ENCODE measurements around the gene RNF169. TPM values are rescaled to one million over a fixed set of nuclear protein-coding genes. Genes with fewer than 3 reads are reported as not detected.

Gene RNF169
- total and polyA plus RNA-seq, 8 donors, result 2.1 to 28.1 (median 8.2) TPM

GRCh38 chr11:74730571-74731260 lies 17.9 kb upstream of the RNF169 start:
- Histone ChIP-seq H3K9me3 (no peaks in the 10 kb centered on the region), H3K36me3 (no peaks in the 10 kb centered on the region), H3K4me1 (peaks cover 5 to 36% (median 20%) of the 10 kb centered on the region in 4 donors), H3K27ac (peak overlapping the region in 3 of 5 donors; percentile 12 to 76 (median 13)), H3K4me3 (peak overlapping the region in 3 of 4 donors; percentile 36 to 46 (median 43)), H3K27me3 (peaks cover 0 to 51% (median 22%) of the 10 kb centered on the region in 3 donors)
- WGBS, 5 donors, result 5 to 7% (median 6%) methylated on average over 36 to 40 of the region's 40 CpGs
- TF ChIP-seq CTCF (IDR thresholded peaks at IDR 0.05) (no peak), POLR2A (IDR thresholded peaks at IDR 0.05) (no peak), EP300 (IDR thresholded peaks at IDR 0.05) (no peak), POLR2AphosphoS5 (IDR thresholded peaks at IDR 0.05) (no peak)
- no peak for DNase-seq
- intact Hi-C loops (cut with DNase I; ENCODE audit: low total_unique reads), result loop anchor here (10.0 kb wide), 1 partner anchor 116 kb away; no protein-coding TSS in a partner anchor

- Histone ChIP-seq H3K27ac (peak within 1 kb of the TSS in 3 of 5 donors; percentile 12 to 76 (median 55)), H3K9me3 (no peaks in the 10 kb centered on the region), H3K4me3 (peak within 1 kb of the TSS; percentile 41 to 47 (median 44)), H3K4me1 (peaks cover under 1 to 28% (median 15%) of the 10 kb centered on the region in 4 donors), H3K27me3 (peaks cover 0 to 51% (median 22%) of the 10 kb centered on the region in 3 donors), H3K36me3 (no peaks in the 10 kb centered on the region)
- TF ChIP-seq EP300 (IDR thresholded peaks at IDR 0.05), result no peak
- no peak for TF ChIP-seq POLR2AphosphoS5 (IDR thresholded peaks at IDR 0.05)
- no peak for TF ChIP-seq CTCF (IDR thresholded peaks at IDR 0.05)
- WGBS, 5 donors, result 13 to 34% (median 14%) methylated on average over 25 to 69 of the region's 69 CpGs
- intact Hi-C loops (cut with DNase I; ENCODE audit: low total_unique reads), result loop anchor here (10.0 kb wide), 1 partner anchor 117 kb away; no protein-coding TSS in a partner anchor
- DNase-seq, result peak in 1 of 2 donors; percentile 74
These were observed 17.2 kb upstream of the RNF169 start, which contains the start of gene CHRDL2 for GRCh38 chr11:74731301-74732094. Gene CHRDL2 (minus strand): TSS chr11:74731426. CDS start chr11:74730888, 538 bp downstream.

GRCh38 chr11:74734559-74734925 lies 14.1 kb upstream of the RNF169 start:
- H3K4me1 ChIP-seq, result peaks cover 0 to 24% (median 13%) of the 10 kb centered on the region in 4 donors
- H3K27me3 ChIP-seq, result peaks cover 0 to 42% (median 22%) of the 10 kb centered on the region in 3 donors
- TF ChIP-seq POLR2AphosphoS5 (IDR thresholded peaks at IDR 0.05) (no peak), CTCF (IDR thresholded peaks at IDR 0.05) (no peak), POLR2A (IDR thresholded peaks at IDR 0.05) (no peak), EP300 (IDR thresholded peaks at IDR 0.05) (no peak)
- H3K4me3 ChIP-seq, result no peak overlapping the region
- peak in 1 of 2 donors; percentile 41 for DNase-seq
- no peaks in the 10 kb centered on the region for H3K9me3 ChIP-seq
- intact Hi-C loops (cut with DNase I; ENCODE audit: low total_unique reads), result loop anchor here (10.0 kb wide), 1 partner anchor 120 kb away; no protein-coding TSS in a partner anchor
- H3K36me3 ChIP-seq, result no peaks in the 10 kb centered on the region
- 18 to 90% (median 60%) methylated on average over 1 of the region's 1 CpG for WGBS, 5 donors
- H3K27ac ChIP-seq, result no peak overlapping the region

- intact Hi-C loops (cut with DNase I; ENCODE audit: low total_unique reads), result loop anchor here (10.0 kb wide), 1 partner anchor 121 kb away; no protein-coding TSS in a partner anchor
- peaks cover 0 to 33% (median 21%) of the 10 kb centered on the region in 3 donors for H3K27me3 ChIP-seq
- 87 to 91% (median 90%) methylated on average over 6 of the region's 6 CpGs for WGBS, 5 donors
These were observed 13.2 kb upstream of the RNF169 start for GRCh38 chr11:74735365-74735928.

More at GRCh38 chr11:74735365-74735928, 13.2 kb upstream of the RNF169 start:
- H3K4me1 ChIP-seq, result peaks cover 0 to 23% (median 14%) of the 10 kb centered on the region in 4 donors
- no peaks in the 10 kb centered on the region for H3K9me3 ChIP-seq
- no peak overlapping the region for H3K4me3 ChIP-seq
- H3K36me3 ChIP-seq, result no peaks in the 10 kb centered on the region
- TF ChIP-seq EP300 (IDR thresholded peaks at IDR 0.05) (no peak), POLR2AphosphoS5 (IDR thresholded peaks at IDR 0.05) (no peak), POLR2A (IDR thresholded peaks at IDR 0.05) (no peak), CTCF (IDR thresholded peaks at IDR 0.05) (no peak)
- DNase-seq, result no peak
- no peak overlapping the region for H3K27ac ChIP-seq
